RCC 7860 (cell line): ENCODE measurements around the gene SULT6B1.
"Not testable (repeated sequence)": the region's sequence is repeated elsewhere in the genome, so short reads cannot be mapped to it uniquely, and the experiment has no call there.

Experiments used
- DNase-seq: peaks from one replicate; pipeline ENCODE4 v3.0.0-alpha.2; 2015; ENCODE audit warnings: low spot score
- FAIRE-seq: peaks from 2 replicates; lab custom pipeline; 2012; peaks lifted over from hg19 to GRCh38; lab: Jason Lieb, UNC

Gene SULT6B1, protein sequence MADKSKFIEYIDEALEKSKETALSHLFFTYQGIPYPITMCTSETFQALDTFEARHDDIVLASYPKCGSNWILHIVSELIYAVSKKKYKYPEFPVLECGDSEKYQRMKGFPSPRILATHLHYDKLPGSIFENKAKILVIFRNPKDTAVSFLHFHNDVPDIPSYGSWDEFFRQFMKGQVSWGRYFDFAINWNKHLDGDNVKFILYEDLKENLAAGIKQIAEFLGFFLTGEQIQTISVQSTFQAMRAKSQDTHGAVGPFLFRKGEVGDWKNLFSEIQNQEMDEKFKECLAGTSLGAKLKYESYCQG

DNA sequence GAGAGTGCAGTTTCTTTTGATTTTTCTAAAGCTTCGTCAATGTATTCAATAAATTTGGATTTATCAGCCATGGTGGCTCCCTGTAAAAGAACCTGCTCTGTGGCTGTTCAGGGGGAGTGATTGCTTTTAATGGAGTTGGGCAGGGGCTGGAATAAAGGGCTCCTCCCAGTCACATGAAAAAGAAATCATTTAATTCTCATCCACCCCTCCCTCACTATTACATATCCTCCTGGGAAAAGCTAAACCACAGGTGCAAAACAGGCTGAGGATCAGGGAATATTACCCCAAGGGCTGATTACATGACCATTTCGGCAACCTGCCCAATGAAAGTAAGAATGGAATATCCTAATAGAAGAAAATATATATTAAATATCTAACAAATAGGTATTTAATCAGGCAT, at the start of gene SULT6B1:
SULT6B1 (minus strand) TSS at position 101 of the 400 bp plus-strand sequence; CDS start at position 71, 30 bp downstream.
- no peak for FAIRE-seq

DNA sequence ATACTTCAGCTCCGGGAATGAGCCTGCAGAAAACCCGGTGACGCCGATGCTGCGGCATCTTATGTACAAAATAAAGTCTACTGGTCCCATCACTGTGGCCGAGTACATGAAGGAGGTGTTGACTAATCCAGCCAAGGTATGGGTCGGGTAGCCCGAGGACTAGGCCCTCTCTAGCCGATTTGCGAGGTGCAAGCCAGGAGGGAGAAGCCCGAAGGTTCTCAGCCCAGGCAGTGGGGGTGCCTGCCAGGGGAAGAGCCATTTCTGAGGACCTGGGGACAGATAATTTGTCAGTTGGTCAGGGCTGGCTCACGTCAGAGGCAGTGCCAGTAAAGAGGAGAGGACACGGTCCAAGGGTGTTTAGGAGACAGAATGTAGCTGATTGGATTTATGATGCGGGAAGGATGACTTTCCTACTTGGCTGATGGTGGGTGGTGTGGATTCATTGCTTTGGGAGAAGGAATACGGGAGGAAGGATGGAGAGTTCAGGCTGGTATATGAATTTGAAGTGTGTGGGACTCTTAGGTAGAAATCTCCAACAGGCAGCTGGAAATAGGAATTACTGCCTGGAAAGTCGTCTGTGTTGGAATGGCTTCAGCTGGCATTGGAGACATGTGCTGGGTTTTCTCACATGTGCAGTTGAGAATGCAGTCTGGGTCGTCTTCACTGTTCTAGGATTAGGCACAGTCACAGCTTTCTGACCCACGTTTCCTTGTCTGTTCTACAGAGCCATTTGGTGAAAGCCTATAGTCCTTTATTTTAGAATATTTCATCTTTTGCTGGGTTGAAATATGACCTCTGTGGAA, 43.9 kb upstream of the SULT6B1 start:
- FAIRE-seq (no peak), DNase-seq (no peak)

More for the DNA sequence above, at the start of gene SULT6B1:
- DNase-seq, result no peak

DNA sequence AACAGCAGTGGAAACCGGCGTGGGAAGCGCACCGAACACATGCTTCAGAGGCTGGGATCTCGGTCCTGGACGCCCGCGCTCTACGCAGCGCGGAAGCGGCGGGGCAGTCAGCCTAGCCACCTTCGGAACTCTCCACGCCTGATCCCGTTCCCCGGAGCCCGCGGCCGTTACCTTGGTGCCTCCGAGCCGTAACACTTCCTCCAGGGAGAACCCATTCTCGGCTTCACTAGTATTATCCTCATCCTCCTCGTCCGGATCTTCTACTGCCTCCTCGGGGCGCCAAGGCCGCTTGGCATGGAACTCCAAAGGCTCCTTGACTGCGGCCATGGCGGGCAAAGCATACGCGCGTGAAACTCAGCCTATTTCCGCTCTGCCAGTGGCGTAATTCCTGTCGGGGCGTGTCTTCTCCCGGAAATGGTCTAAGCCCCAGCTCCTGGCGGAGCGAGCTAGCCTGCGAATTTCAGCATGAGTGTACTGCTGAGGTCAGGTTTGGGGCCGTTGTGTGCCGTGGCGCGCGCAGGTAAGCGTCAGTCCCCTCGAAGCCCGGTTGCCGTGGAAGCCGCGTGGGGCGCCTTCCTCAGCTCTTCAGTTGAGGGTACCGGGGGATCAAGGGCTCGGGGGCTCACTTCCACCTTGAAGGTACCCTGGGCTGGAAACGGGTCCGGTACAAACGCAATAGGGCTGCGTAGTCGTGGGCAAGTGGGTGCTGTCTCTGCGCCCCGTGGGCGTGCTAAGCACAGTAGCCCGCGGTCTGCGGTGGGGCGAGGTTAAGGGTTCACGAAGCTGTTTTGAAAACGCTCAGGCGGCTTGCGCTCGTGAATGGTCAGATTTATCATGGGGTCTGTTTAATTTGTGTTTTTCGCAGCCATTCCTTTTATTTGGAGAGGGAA, 43.0 kb upstream of the SULT6B1 start, which contains the start of the genes CEBPZ and NDUFAF7:
CEBPZ (minus strand) TSS at position 356 of the 890 bp plus-strand sequence; CDS start at position 327, 29 bp downstream.
NDUFAF7 (plus strand) TSS at position 418 of the 890 bp plus-strand sequence; CDS start at position 466, 48 bp downstream.
- FAIRE-seq (peak; percentile 16), DNase-seq (peak; percentile 84)

DNA sequence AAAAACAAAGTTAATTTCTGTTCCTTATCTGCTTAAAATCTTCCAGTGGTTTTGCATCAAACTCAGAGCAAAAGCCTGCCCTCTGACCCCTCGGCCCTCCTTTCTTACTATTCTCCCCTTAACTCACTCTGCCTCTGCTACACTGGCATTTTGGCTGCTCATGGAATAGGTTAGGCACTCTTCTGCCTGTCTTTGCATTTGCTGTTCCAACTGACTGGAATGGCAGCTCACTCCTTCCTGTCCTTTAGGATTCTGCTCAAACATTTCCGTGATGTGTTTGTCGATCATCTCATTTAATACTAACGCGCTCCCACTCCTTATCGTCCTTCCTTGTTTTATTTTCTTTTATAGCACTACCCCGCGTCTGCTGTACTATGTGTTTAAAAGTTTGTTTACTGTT, 42.1 kb upstream of the SULT6B1 start:
- FAIRE-seq (no peak), DNase-seq (no peak)

DNA sequence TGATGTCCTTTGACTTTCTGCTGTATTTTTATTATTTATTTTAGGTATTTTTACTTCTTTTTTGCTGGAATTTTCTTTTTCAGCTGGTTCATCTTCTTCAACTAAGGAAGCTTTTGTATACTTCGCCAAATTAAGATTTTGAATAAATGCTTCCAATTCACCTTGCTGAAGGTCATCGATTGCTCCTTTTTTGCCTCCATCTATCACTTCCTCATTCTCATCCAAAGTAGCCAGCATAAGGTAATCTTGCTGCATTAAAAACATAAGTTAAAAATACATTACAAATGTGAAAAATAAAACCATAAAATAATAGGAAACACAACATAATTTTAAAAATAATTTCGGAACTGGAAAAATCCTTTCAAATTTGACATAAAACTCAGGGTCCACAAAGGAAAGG, 40.3 kb upstream of the SULT6B1 start:
- no peak for FAIRE-seq
- DNase-seq, result no peak

DNA sequence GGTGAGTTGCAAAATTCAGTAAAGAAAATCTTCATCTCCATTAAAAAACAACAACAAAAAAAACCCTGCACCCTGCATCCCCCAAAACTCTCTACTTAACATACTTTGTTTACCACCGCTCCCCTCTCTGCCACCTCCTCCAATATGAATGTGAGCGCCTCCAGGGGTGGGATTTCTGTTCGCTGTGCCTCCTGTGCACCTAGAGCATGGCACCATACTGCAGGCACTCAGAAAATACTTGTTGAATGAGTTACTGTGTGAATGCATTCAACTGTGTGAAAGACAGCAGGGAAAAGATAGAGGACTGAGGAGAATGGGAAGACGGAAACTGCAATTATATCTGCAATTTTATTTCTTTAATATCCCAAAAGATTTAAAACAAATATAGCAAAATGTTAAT, 38.4 kb upstream of the SULT6B1 start:
- no peak for DNase-seq
- no peak for FAIRE-seq

DNA sequence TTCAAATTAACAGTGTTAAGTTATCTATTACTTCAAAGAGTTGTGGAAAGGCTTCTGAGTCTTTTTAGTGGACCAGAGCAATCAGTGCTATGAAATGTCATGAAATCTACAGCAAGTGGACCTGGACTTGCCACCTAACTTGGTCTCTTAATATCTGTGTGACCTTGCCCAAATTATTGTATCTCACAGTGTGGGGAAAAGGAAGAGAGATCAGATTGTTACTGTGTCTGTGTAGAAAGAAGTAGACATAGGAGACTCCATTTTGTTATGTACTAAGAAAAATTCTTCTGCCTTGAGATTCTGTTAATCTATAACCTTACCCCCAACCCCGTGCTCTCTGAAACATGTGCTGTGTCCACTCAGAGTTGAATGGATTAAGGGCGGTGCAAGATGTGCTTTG, 36.7 kb upstream of the SULT6B1 start:
- FAIRE-seq, result not testable (repeated sequence)

DNA sequence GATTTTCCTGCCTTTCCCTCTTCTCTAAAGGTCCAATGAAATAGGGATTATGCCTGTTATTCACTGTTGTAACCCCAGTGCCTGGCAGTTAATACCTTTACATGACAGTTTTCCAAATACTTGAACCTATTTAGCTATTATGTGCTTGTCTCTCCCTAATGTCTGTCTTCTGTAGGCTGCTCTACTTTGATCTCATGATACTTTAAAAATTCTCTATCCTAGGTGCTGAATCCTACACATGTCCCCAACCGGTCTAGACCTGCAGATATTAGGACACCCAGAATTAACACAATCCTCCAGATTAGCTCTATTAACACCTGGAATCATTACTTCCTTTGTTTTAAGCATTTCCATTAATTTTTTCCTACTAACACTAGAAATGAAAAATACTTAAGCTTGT, 35.6 kb upstream of the SULT6B1 start:
- FAIRE-seq, result no peak

More for the DNA sequence above, 36.7 kb upstream of the SULT6B1 start:
- DNase-seq, result not testable (repeated sequence)

DNA sequence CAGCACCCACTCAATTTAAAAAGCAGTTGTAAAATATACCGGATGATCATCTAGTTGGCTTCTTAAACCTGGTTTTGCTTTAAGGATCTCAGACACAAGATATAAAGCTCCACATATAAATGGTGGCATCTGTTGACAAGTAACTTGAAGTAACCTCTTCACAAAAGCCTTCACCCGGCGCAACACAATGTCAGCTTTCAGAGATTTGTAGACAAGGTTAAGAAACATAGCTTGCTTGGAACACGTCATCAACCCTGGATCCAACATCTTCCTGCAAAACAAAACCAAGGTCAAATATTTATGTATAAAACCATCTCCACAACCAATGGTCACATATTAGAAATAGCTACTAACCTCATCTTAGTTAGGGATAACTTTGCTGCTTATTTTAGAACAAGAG, 34.7 kb upstream of the SULT6B1 start:
- FAIRE-seq (no peak), DNase-seq (no peak)

More for the DNA sequence above, 35.6 kb upstream of the SULT6B1 start:
- DNase-seq, result no peak

DNA sequence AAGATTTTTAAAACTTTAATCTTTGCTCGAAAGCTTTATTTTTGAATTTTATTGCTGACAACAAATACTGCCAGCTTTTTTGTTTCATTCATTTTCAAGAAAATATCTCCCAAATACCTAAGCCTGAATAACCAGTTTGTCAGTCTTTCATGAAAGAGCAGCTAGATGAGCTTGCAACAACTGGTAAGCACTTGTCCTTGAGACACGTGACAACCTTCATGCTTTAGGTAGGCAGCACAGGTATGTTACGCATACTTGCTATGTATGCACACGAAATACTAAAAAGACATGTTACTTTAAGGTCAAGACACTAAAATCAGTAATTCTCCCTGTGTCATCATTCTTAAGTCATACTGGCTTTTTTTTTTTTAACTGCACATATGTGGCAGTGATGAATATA, 30.6 kb upstream of the SULT6B1 start:
- FAIRE-seq (no peak), DNase-seq (no peak)

DNA sequence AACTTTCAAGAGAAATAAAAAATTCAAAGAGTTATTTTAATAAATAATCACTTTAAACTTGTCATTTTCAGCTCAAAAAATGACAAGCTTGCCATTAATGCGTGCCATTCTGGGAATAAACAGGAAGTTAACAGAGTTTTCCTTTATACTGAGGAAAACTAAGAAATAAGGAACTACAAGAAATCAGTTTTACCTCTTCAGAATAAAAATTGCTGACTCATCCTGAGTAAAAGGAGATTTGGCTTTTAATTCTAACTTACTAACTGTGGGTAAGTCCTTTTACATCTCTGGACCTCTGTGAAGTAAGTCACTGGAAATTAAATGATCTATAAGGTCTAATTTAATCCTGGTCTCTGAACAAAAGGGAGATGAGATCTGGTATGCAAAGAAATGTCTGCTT, 26.8 kb upstream of the SULT6B1 start:
- DNase-seq (no peak), FAIRE-seq (no peak)

DNA sequence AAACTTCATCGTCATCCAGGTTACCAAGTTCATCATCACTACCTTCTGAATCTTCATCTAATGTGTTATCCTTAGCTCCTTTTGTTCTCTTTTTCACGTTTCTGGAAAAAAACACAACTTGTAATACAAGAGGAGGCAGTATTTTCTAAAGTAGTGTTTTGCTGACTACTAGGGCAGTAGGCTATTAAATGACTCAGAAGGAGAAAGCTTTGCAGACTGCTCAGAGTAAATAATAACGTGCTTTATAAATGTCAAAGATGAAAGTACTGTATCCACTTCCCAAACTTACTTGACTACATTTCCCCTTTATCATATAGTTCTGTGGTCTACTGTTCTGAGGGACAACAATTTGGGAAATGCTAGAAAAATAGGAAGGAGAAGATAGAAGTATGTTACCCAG, 23.5 kb upstream of the SULT6B1 start:
- no peak for DNase-seq

DNA sequence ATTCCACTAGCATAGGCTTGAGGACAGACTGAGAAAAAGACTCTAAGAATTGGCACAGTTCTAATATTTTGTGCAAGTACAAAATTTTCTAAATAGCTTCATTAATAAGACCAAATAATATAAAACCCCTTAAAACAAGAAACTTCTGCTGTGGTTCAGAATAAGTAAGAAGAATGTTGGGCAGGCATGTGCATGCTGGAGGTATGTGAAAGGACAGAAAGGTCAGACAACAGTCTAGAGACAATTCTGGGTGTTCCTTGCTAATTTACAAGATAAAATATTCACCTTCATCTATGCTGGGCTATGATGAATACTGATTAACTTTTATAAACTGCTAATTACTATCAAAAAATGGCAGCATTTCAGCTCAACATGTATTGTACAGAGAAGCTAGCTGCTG, 22.7 kb upstream of the SULT6B1 start:
- no peak for FAIRE-seq
- no peak for DNase-seq

More for the DNA sequence above, 23.5 kb upstream of the SULT6B1 start:
- no peak for FAIRE-seq

DNA sequence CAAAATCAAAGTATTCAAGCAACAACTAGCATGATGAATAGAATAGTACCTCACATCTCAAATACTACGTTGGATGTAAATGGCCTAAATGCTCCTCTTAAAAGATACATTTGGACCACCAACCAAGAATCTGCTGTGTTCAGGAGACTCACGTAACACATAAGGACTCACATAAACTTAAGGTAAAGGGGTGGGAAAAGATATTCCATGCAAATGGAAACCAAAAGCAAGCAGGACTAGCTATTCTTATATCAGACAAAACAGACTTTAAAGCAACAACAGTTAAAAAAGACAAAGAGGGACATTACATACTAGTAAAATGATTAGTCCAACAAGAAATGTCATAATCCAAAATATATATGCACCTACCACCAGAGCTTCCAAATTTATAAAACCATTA, 18.3 kb upstream of the SULT6B1 start:
- DNase-seq, FAIRE-seq: not testable (repeated sequence)

DNA sequence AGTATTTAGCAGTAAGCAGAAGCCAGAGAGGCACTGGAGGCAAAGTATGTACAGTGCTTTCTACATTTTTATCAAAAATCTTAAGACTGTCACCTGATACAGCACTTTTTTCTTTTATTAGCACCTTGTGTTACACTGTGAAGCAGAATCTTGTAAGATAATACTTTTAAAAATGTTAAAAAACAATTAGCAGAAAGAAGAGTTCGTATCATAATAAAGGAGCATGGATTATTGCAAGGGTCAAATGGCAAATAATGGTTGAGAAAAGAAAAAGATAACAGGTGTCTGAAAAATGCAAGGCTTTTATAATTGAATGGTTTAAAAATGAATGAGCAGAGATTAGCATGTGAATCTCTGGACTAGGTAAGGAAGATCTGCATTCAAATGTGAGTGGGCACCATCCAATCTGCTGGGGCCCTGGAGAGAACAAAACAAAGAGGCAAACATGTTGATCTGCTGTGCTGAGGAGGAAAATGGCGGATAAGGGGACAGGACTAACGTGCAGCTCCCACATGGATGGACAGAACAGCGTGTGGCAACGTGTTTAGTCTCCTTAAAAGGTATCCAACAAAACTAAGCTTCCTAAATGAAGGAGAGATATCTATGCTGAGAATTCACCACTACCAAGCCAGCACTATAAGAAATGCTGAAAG, 17.3 kb upstream of the SULT6B1 start:
- DNase-seq (no peak), FAIRE-seq (no peak)

DNA sequence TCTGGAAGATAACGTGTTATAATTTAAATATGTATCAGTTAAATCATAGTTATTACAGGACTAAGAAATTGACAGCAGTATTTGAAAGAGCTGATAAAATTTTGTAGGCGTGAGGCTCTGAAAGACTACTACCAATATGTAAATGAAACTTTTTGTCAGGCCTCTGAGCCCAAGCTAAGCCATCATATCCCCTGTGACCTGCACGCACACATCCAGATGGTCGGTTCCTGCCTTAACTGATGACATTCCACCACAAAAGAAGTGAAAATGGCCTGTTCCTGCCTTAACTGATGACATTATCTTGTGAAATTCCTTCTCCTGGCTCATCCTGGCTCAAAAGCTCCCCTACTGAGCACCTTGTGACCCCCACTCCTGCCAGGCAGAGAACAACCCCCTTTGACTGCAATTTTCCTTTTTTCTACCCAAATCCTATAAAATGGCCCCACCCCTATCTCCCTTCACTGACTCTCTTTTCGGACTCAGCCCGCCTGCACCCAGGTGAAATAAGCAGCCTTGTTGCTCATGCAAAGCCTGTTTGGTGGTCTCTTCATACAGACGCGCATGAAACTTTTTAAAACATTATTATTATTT, 16.7 kb upstream of the SULT6B1 start:
- not testable (repeated sequence) for DNase-seq, FAIRE-seq

DNA sequence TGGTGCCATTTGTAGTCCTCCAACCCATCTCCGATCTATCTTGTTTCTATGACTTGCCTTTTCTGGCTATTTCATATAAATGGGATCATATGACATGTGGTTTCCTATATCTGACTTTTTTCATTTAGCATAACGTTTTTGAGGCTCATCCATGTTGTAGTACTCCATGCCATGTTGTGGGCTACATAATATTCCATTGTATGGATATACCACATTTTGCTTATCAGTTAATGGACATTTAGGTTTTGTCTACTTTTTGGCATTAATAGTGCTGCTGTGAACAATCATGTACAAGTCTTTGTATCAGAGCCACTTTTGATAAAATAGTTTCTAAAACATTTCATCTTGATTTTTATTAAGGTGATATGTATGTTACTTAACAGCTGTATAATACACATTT, 15.2 kb upstream of the SULT6B1 start:
- no peak for FAIRE-seq
- no peak for DNase-seq

DNA sequence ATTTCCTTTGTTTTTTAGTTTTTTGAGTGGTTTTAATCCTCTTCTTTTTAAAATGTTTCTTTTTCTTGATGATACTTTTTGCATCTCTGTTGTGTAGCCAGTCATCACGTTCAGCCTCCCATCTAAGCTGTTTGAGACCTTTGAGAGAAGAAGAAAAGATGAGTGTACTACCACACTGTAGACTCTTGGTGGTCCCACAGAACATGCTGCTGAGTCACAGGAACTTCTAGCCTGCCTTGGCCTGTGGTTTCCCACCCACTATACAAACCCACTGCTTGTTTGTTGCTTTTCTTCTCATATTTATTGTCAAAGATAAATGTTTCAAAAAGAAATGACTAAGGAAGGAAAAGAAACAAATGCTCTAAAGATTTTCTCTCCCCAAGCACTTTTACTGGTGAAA, 13.3 kb upstream of the SULT6B1 start:
- DNase-seq (no peak), FAIRE-seq (no peak)

DNA sequence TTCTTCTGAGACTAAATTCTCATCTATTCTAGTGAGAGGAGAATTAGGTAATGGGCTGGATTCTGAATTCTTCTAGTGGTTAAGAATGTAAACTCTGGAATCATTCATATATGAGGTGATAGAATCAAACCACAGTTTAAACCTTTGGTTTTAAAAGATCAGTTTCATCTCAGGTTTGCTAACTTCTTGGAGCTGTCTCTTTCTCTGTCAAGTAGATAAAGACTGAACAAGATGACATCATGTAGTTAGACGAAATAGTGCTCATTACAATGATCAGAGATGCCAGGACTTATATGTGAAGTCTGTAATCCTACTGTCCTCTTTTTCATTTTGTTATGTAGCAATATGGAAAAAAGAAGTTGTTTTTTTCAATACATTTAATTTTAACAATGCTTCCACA, 12.7 kb upstream of the SULT6B1 start:
- FAIRE-seq, result no peak
- no peak for DNase-seq

DNA sequence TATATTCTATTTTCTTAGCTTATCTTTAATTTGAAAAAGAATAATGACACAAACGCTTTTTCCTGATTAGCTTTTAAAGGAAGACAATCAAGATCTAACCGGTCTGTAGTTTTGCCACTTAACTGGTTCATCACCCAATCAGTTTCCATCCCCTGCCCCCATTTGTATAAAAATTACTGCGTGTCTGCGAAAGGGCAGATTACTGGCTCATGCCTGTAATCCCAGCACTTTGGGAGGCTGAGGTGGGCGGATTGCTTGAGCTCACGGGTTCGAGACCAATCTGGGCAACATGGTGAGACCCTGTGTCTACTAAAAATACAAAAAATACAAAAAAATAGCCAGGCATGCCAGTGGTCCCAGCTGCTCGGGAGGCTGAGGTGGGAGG, 10.2 kb upstream of the SULT6B1 start:
- no peak for FAIRE-seq

More for the DNA sequence above, 10.2 kb upstream of the SULT6B1 start:
- DNase-seq, result no peak
